IMR-90 (cell line): ENCODE results near the gene SECTM1. TPM values are rescaled to one million over a fixed set of nuclear protein-coding genes. Genes with fewer than 3 reads are reported as not detected.
A peak's percentile ranks its signal among the peaks of the same experiment; 100 is the strongest.

Experiments used
- ATAC-seq: fragments of 200-7000 bp; cut with Tn5 transposase; 2 replicates; pipeline ENCODE4 v1.9.1; 2020; ENCODE audit warnings: low read depth, mild to moderate bottlenecking, moderate library complexity
- BruUV-seq: library from RNA; stranded (reverse); fragments of 400-500 nt; replicated peaks from 2 replicates; lab custom pipeline; 2021; lab: Mats Ljungman, UMichigan
- CTCF ChIA-PET: fragments of 300-600 bp; formaldehyde crosslinking; extraction: SDS; loops from one replicate; lab custom pipeline; 2021; ENCODE audit warnings: antibody characterized with exemption; lab: Yijun Ruan, JAX
- POLR2A ChIA-PET: fragments of 300-600 bp; sonication (Branson Sonifier 250); formaldehyde crosslinking; loops from one replicate; lab custom pipeline; 2022; ENCODE audit warnings: antibody characterized with exemption; ENCODE audit not compliant: unreplicated experiment; lab: Charles Lee
- DNase-seq: peaks from one replicate; pipeline ENCODE4 v3.0.0; 2013
- H2AFZ ChIP-seq: replicated peaks from 2 replicates; pipeline ENCODE3; 2013; ENCODE audit warnings: low read length, mild to moderate bottlenecking; ENCODE audit not compliant: poor library complexity
- H2AK5ac ChIP-seq: 2 replicates; pipeline ENCODE4 v1.6.1; 2013; ENCODE audit warnings: low read depth, low read length, inconsistent platforms
- H2AK9ac ChIP-seq: replicated peaks from 2 replicates; pipeline ENCODE3; 2013; ENCODE audit warnings: mild to moderate bottlenecking, low read depth, low read length, moderate library complexity; ENCODE audit not compliant: poor library complexity
- H2BK120ac ChIP-seq: 2 replicates; pipeline ENCODE4 v1.6.1; 2013; ENCODE audit warnings: low read depth, low read length, inconsistent platforms
- H2BK15ac ChIP-seq: 3 replicates; pipeline ENCODE4 v1.6.1; 2013; ENCODE audit warnings: low read depth, low read length, inconsistent platforms
- H2BK20ac ChIP-seq: 2 replicates; pipeline ENCODE4 v1.6.1; 2013; ENCODE audit warnings: low read depth, mild to moderate bottlenecking, inconsistent platforms, low read length, moderate library complexity
- H2BK5ac ChIP-seq: 2 replicates; pipeline ENCODE4 v1.6.1; 2013; ENCODE audit warnings: mild to moderate bottlenecking, low read depth, low read length, inconsistent platforms; ENCODE audit not compliant: poor library complexity, severe bottlenecking
- H3K14ac ChIP-seq: replicated peaks from 2 replicates; pipeline ENCODE4 v1.6.1; 2013; ENCODE audit warnings: low read depth, low read length, inconsistent platforms
- H3K18ac ChIP-seq: 2 replicates; pipeline ENCODE4 v1.6.1; 2013; ENCODE audit warnings: low read depth, low read length, control low read depth
- H3K23ac ChIP-seq: 2 replicates; pipeline ENCODE4 v1.6.1; 2013; ENCODE audit warnings: low read depth, low read length, inconsistent platforms
- H3K27ac ChIP-seq: 2 replicates; pipeline ENCODE4 v1.5.1; 2013; ENCODE audit warnings: mild to moderate bottlenecking, control low read depth, low read length; ENCODE audit not compliant: insufficient read depth
- H3K27me3 ChIP-seq: 2 replicates; pipeline ENCODE4 v1.6.1; 2013; ENCODE audit warnings: low read length; ENCODE audit not compliant: control insufficient read depth, insufficient read depth
- H3K36me3 ChIP-seq: 2 replicates; pipeline ENCODE4 v1.6.1; 2013; ENCODE audit warnings: low read length, mixed read lengths; ENCODE audit not compliant: control insufficient read depth, insufficient read depth
- H3K4ac ChIP-seq: 2 replicates; pipeline ENCODE4 v1.6.1; 2013; ENCODE audit warnings: low read depth, low read length, inconsistent platforms
- H3K4me1 ChIP-seq: 2 replicates; pipeline ENCODE4 v1.6.1; 2013; ENCODE audit warnings: low read length, mixed read lengths; ENCODE audit not compliant: control insufficient read depth, insufficient read depth
- H3K4me2 ChIP-seq: 2 replicates; pipeline ENCODE4 v1.6.1; 2013; ENCODE audit warnings: low read depth, mild to moderate bottlenecking, control low read depth, low read length, moderate library complexity
- H3K4me3 ChIP-seq: 2 replicates; pipeline ENCODE4 v1.5.1; 2013; ENCODE audit warnings: low read depth, mild to moderate bottlenecking, control low read depth, low read length, moderate library complexity; ENCODE audit not compliant: insufficient read depth
- H3K56ac ChIP-seq: 2 replicates; pipeline ENCODE4 v1.6.1; 2013; ENCODE audit warnings: low read length, inconsistent platforms; ENCODE audit not compliant: insufficient read depth; ENCODE audit errors: extremely low read depth
- H3K79me1 ChIP-seq, 2 experiments: 2 replicates each; pipeline ENCODE4 v1.6.1; 2013; ENCODE audit warnings: low read length in 2 of 2, inconsistent platforms in 1 of 2, low read depth in 1 of 2
- H3K9ac ChIP-seq: 2 replicates; pipeline ENCODE4 v1.6.1; 2013; ENCODE audit warnings: low read depth, low read length, control low read depth
- H3K9me1 ChIP-seq: 2 replicates; pipeline ENCODE4 v1.6.1; 2013; ENCODE audit warnings: low read length, inconsistent platforms; ENCODE audit not compliant: insufficient read depth
- H3K9me3 ChIP-seq: 2 replicates; pipeline ENCODE4 v1.6.1; 2013; ENCODE audit warnings: low read length; ENCODE audit not compliant: control insufficient read depth, insufficient read depth
- H4K20me1 ChIP-seq: 2 replicates; pipeline ENCODE4 v1.6.1; 2013; ENCODE audit warnings: low read length, inconsistent platforms; ENCODE audit not compliant: insufficient read depth
- H4K5ac ChIP-seq: 2 replicates; pipeline ENCODE4 v1.6.1; 2013; ENCODE audit warnings: mild to moderate bottlenecking, low read depth, low read length, control low read depth
- H4K8ac ChIP-seq, 2 experiments: 2 replicates each; pipeline ENCODE4 v1.6.1; 2013; ENCODE audit warnings: low read depth in 2 of 2, low read length in 2 of 2, control low read depth in 1 of 2, inconsistent platforms in 1 of 2
- H4K91ac ChIP-seq: 2 replicates; pipeline ENCODE4 v1.6.1; 2013; ENCODE audit warnings: low read depth, low read length, inconsistent platforms; ENCODE audit not compliant: insufficient read depth
- BHLHE40 ChIP-seq: fragments of 150-350 bp; IDR thresholded peaks from 2 replicates; pipeline ENCODE4 v1.6.1; 2016; ENCODE audit warnings: mild to moderate bottlenecking, low read depth, low read length
- MAFK ChIP-seq: IDR thresholded peaks from 2 replicates; pipeline ENCODE4 v1.6.1; 2012; ENCODE audit warnings: low read depth, low read length, improper control_type of control experiment
- MXI1 ChIP-seq: IDR thresholded peaks from 2 replicates; pipeline ENCODE4 v1.6.1; 2012; ENCODE audit warnings: low read depth, mild to moderate bottlenecking, low read length, moderate library complexity, borderline replicate concordance
- RCOR1 ChIP-seq: IDR thresholded peaks from 2 replicates; pipeline ENCODE4 v1.6.1; 2012; ENCODE audit warnings: mild to moderate bottlenecking, low read length, improper control_type of control experiment; ENCODE audit not compliant: insufficient replicate concordance
- RFX5 ChIP-seq: IDR thresholded peaks from 2 replicates; pipeline ENCODE4 v1.8.0; 2012; ENCODE audit warnings: low read depth, mild to moderate bottlenecking, low read length, moderate library complexity
- WGBS, 2 experiments: methylation state at CpG; one replicate each; pipeline versions ENCODE4 v1.1.5 to v1.1.7; 2013; ENCODE audit warnings: missing lambda C conversion rate in 2 of 2; ENCODE audit not compliant: insufficient read length in 1 of 2; ENCODE audit errors: extremely low coverage in 2 of 2; 5-methylcytosine and 5-hydroxymethylcytosine counted together
- dilution Hi-C: fragments of 300-500 bp; cut with HindIII; formaldehyde crosslinking; loops from one replicate; pipeline ENCODE4 v1.14.3; 2018; ENCODE audit warnings: low sequenced_read_pairs; ENCODE audit not compliant: unreplicated experiment
- in situ Hi-C: fragments of 300-500 bp; cut with MboI; formaldehyde crosslinking; loops from 3 replicates; pipeline ENCODE4 v1.14.3; 2019; ENCODE audit warnings: low sequenced_read_pairs, inconsistent platforms, mixed read lengths
- intact Hi-C: fragments of 100-400 bp; cut with micrococcal nuclease; formaldehyde crosslinking; loops from 2 replicates; pipeline ENCODE4 v1.10.0; 2022
- polyA plus RNA-seq, 3 experiments: library from polyadenylated mRNA; depleted of rRNA; stranded (reverse); fragments of >200 nt; gene quantifications; 2 replicates each; pipeline ENCODE4 v1.2.3, GENCODE V29; 2012; ENCODE audit warnings: low replicate concordance in 1 of 3
- total RNA-seq: library from RNA; depleted of rRNA; stranded (reverse); fragments of >200 nt; gene quantifications from 2 replicates; pipeline ENCODE4 v1.2.3, GENCODE V29; 2012
- TF ChIP-seq, protein P1 (sequence below): fragments of 150-350 bp; IDR thresholded peaks from 2 replicates; pipeline ENCODE4 v1.6.1; 2016; ENCODE audit warnings: low read depth, mild to moderate bottlenecking, low read length, moderate library complexity, borderline replicate concordance
- TF ChIP-seq, protein P2 (sequence below): fragments of 150-350 bp; IDR thresholded peaks from 2 replicates; pipeline ENCODE4 v1.6.1; 2017; ENCODE audit warnings: mild to moderate bottlenecking, antibody characterized with exemption, low read length, low read depth

The SECTM1 gene
- total and polyA plus RNA-seq, 2 of the 4 experiments (the other 2 are of a cell fraction), result 2.3 to 4.4 TPM

- TF ChIP-seq BHLHE40, result peak; percentile 40
These were observed 35.6 kb downstream of the SECTM1 start (continued) for GRCh38 chr17:82297714-82298537.

DNA sequence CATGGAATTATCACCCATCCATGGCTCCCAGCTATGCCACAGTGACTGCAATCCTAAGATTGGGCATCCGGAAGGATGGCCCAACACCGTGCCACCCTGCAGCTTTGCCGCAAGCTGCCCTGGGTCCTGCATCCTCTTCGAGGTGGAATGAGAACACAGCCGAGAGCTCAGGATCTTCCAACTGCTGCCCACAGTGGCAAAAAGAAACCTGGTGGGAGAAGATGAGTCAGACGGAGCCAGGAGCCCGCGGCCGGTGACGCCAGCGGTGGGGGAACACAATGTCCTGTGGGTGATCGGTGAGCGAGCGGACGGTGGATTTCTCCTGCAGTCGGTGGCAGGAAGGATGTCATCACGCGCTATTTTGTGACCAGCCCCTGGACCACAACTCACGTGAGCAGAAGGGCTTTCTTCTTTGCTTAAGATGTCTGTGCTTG, 36.3 kb downstream of the SECTM1 start:
- intact Hi-C loops (no loop called here), in situ Hi-C loops (no loop called here), dilution Hi-C loops (no loop called here)
- Histone ChIP-seq H3K9ac (peak overlapping the region; percentile 74), H3K4me1 (peaks cover 26% of the 10 kb centered on the region), H2AFZ (peak overlapping the region; percentile 68), H3K4ac (peak overlapping the region; percentile 97), H3K9me3 (no peaks in the 10 kb centered on the region), H3K9me1 (peaks cover 13% of the 10 kb centered on the region), H3K23ac (peak overlapping the region; percentile 95; the same call in 1 of the 2 replicates), H3K14ac (peak overlapping the region; percentile 89), H3K4me2 (peak overlapping the region; percentile 89), H3K36me3 (no peaks in the 10 kb centered on the region), H2BK5ac (peak overlapping the region; percentile 99), H2BK20ac (peak overlapping the region; percentile 92), H4K91ac (peak overlapping the region; percentile 93), H2AK5ac (peak overlapping the region; percentile 97), H3K27ac (peak overlapping the region; percentile 98), H2BK15ac (peak overlapping the region; percentile 76; the same call in 2 of the 3 replicates), H2BK120ac (peak overlapping the region; percentile 97), H2AK9ac (peak overlapping the region; percentile 70), H4K8ac (peak overlapping the region; percentile 71 to 97), H3K4me3 (peak overlapping the region; percentile 37; the same call in 1 of the 2 replicates), H3K79me1 (peaks cover 0 to 19% of the 10 kb centered on the region in 2 experiments; a peak in 2 of 4 replicates), H3K18ac (peak overlapping the region; percentile 78), H4K5ac (peak overlapping the region; percentile 95), H3K56ac (peak overlapping the region; percentile 50; the same call in 1 of the 2 replicates), H4K20me1 (no peaks in the 10 kb centered on the region; the same call in 1 of the 2 replicates), H3K27me3 (no peaks in the 10 kb centered on the region)
- 89% methylated on average over 14 of the region's 19 CpGs; no CpG with 5 or more reads in 1 of the 2 experiments for WGBS, 2 experiments
- DNase-seq, result no peak
- ChIA-PET CTCF (interaction anchor here (0.6 kb wide), 1 partner anchor 50 kb away, joined by 3 read pairs; no protein-coding TSS in a partner anchor), POLR2A (no interaction called here)
- TF ChIP-seq, protein P1, sequence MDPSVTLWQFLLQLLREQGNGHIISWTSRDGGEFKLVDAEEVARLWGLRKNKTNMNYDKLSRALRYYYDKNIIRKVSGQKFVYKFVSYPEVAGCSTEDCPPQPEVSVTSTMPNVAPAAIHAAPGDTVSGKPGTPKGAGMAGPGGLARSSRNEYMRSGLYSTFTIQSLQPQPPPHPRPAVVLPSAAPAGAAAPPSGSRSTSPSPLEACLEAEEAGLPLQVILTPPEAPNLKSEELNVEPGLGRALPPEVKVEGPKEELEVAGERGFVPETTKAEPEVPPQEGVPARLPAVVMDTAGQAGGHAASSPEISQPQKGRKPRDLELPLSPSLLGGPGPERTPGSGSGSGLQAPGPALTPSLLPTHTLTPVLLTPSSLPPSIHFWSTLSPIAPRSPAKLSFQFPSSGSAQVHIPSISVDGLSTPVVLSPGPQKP, result no peak
- no peak for TF ChIP-seq MAFK
- TF ChIP-seq RCOR1, result no peak
- TF ChIP-seq, protein P2, sequence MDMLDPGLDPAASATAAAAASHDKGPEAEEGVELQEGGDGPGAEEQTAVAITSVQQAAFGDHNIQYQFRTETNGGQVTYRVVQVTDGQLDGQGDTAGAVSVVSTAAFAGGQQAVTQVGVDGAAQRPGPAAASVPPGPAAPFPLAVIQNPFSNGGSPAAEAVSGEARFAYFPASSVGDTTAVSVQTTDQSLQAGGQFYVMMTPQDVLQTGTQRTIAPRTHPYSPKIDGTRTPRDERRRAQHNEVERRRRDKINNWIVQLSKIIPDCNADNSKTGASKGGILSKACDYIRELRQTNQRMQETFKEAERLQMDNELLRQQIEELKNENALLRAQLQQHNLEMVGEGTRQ, result no peak
- no peak for TF ChIP-seq RFX5
- TF ChIP-seq MXI1, result no peak
- peak; percentile 75; the same call in 1 of the 2 replicates for TF ChIP-seq BHLHE40
- no peak for ATAC-seq
- no TSS peak for BruUV-seq
